GM23338 (cell line): ENCODE measurements around the gene PPP1R37. TPM values are rescaled to one million over a fixed set of nuclear protein-coding genes. Genes with fewer than 3 reads are reported as not detected.

Experiments
- ATAC-seq: fragments of 200-7000 bp; cut with Tn5 transposase; 3 replicates; pipeline ENCODE4 v1.9.1; 2020
- DNase-seq: peaks from one replicate; pipeline ENCODE4 v3.0.0-alpha.2; 2015; ENCODE audit warnings: low spot score
- H2AFZ ChIP-seq: fragments of 200-600 bp; sonication (generic); 2 replicates; pipeline ENCODE4 v1.8.0; 2016; ENCODE audit warnings: antibody characterized with exemption, mild to moderate bottlenecking, moderate library complexity
- H3F3A ChIP-seq: fragments of 200-600 bp; sonication (generic); replicated peaks from 2 replicates; pipeline ENCODE4 v1.8.0; 2017; ENCODE audit warnings: antibody characterized with exemption, mixed run types, low read depth
- H3K27ac ChIP-seq: fragments of 200-600 bp; sonication (generic); 2 replicates; pipeline ENCODE4 v1.6.1; 2016; ENCODE audit warnings: low read depth
- H3K27me3 ChIP-seq: fragments of 200-600 bp; sonication (generic); 2 replicates; pipeline ENCODE4 v1.8.0; 2016; ENCODE audit warnings: mild to moderate bottlenecking, mixed run types, moderate library complexity; ENCODE audit not compliant: insufficient read depth
- H3K36me3 ChIP-seq: fragments of 200-600 bp; sonication (generic); 2 replicates; pipeline ENCODE4 v1.8.0; 2016; ENCODE audit warnings: mild to moderate bottlenecking; ENCODE audit not compliant: insufficient read depth
- H3K4me1 ChIP-seq: fragments of 200-600 bp; sonication (generic); 2 replicates; pipeline ENCODE4 v1.8.0; 2016; ENCODE audit warnings: mild to moderate bottlenecking, moderate library complexity; ENCODE audit not compliant: insufficient read depth
- H3K4me2 ChIP-seq: fragments of 200-600 bp; sonication (generic); 2 replicates; pipeline ENCODE4 v1.7.1; 2017; ENCODE audit warnings: mixed run types
- H3K4me3 ChIP-seq: fragments of 200-600 bp; sonication (generic); 2 replicates; pipeline ENCODE4 v1.6.1; 2016; ENCODE audit warnings: mixed run types
- H3K79me2 ChIP-seq: fragments of 200-600 bp; sonication (generic); replicated peaks from 2 replicates; pipeline ENCODE4 v1.8.0; 2017; ENCODE audit warnings: mild to moderate bottlenecking; ENCODE audit not compliant: insufficient read depth
- H3K9me2 ChIP-seq: fragments of 200-600 bp; sonication (generic); 2 replicates; pipeline ENCODE4 v1.8.0; 2017; ENCODE audit not compliant: insufficient read depth
- H4K20me1 ChIP-seq: fragments of 200-600 bp; sonication (generic); replicated peaks from 2 replicates; pipeline ENCODE4 v1.8.0; 2017; ENCODE audit warnings: mild to moderate bottlenecking; ENCODE audit not compliant: insufficient read depth
- H3K27ac Mint-ChIP-seq: 2 replicates; pipeline ENCODE4 v1.8.0; 2020; ENCODE audit warnings: inconsistent platforms, mild to moderate bottlenecking, moderate library complexity, mixed read lengths
- H3K27me3 Mint-ChIP-seq: 3 replicates; pipeline ENCODE4 v1.8.0; 2022; ENCODE audit warnings: low read depth, mild to moderate bottlenecking, moderate library complexity, mixed read lengths, inconsistent platforms; ENCODE audit not compliant: insufficient read depth, poor library complexity
- H3K36me3 Mint-ChIP-seq: 3 replicates; pipeline ENCODE4 v1.8.0; 2021; ENCODE audit warnings: low read depth, mild to moderate bottlenecking, inconsistent platforms, moderate library complexity, mixed read lengths
- H3K4me1 Mint-ChIP-seq: 3 replicates; pipeline ENCODE4 v1.8.0; 2020; ENCODE audit warnings: mild to moderate bottlenecking, inconsistent platforms, mixed read lengths
- H3K4me3 Mint-ChIP-seq: 3 replicates; pipeline ENCODE4 v1.8.0; 2021; ENCODE audit warnings: moderate library complexity, mild to moderate bottlenecking, inconsistent platforms, mixed read lengths
- H3K9me3 Mint-ChIP-seq: 3 replicates; pipeline ENCODE4 v1.8.0; 2020; ENCODE audit warnings: moderate library complexity, mild to moderate bottlenecking, inconsistent platforms, mixed read lengths
- EZH2 ChIP-seq: fragments of 200-600 bp; sonication (generic); IDR thresholded peaks from one replicate; pipeline ENCODE4 v1.8.0; 2017; ENCODE audit warnings: antibody characterized with exemption, mild to moderate bottlenecking, low read depth; ENCODE audit not compliant: unreplicated experiment
- EZH2phosphoT487 ChIP-seq: fragments of 200-600 bp; sonication (generic); IDR thresholded peaks from one replicate; pipeline ENCODE4 v1.8.1; 2018; ENCODE audit warnings: antibody characterized with exemption; ENCODE audit not compliant: unreplicated experiment
- JUNB ChIP-seq: IDR thresholded peaks from one replicate; pipeline ENCODE4 v1.6.1; 2016; ENCODE audit warnings: antibody characterized with exemption; ENCODE audit not compliant: unreplicated experiment
- NANOG ChIP-seq: IDR thresholded peaks from 2 replicates; pipeline ENCODE4 v1.6.1; 2016; ENCODE audit warnings: antibody characterized with exemption, borderline replicate concordance
- POLR2AphosphoS5 ChIP-seq: IDR thresholded peaks from 2 replicates; pipeline ENCODE4 v1.6.1; 2016; ENCODE audit warnings: antibody characterized with exemption, low read depth
- ZNF114 ChIP-seq: fragments of 250-450 bp; sonication (Bioruptor Pico); IDR thresholded peaks from 2 replicates; pipeline ENCODE4 v1.5.0; 2020; ENCODE audit warnings: mild to moderate bottlenecking, moderate library complexity
- ZNF331 ChIP-seq: fragments of 250-450 bp; sonication (Bioruptor Pico); IDR thresholded peaks from 2 replicates; pipeline ENCODE4 v1.5.0; 2020; ENCODE audit warnings: low read depth, mild to moderate bottlenecking, moderate library complexity
- polyA plus RNA-seq: library from polyadenylated mRNA; unstranded; fragments of >200 nt; fragmentation: Nextera tagmentation; extraction: Ambion mirVana; gene quantifications from 2 replicates; pipeline ENCODE4 v1.2.1, GENCODE V29; 2016
- total RNA-seq: library from RNA; depleted of rRNA; stranded (reverse); fragments of >200 nt; shearing (Covaris generic); gene quantifications from 2 replicates; pipeline ENCODE4 v1.2.3, GENCODE V29; 2014
- TF ChIP-seq, protein P1 (sequence below): fragments of 250-450 bp; sonication (Bioruptor Pico); IDR thresholded peaks from 2 replicates; pipeline ENCODE4 v1.5.0; 2020; ENCODE audit warnings: mild to moderate bottlenecking, moderate library complexity
- TF ChIP-seq, protein P2 (sequence below): IDR thresholded peaks from 2 replicates; pipeline ENCODE4 v1.6.1; 2016; ENCODE audit warnings: antibody characterized with exemption

Gene PPP1R37
- total and polyA plus RNA-seq, 2 experiments from 2014 or later, result 6.9 to 47.2 TPM

DNA sequence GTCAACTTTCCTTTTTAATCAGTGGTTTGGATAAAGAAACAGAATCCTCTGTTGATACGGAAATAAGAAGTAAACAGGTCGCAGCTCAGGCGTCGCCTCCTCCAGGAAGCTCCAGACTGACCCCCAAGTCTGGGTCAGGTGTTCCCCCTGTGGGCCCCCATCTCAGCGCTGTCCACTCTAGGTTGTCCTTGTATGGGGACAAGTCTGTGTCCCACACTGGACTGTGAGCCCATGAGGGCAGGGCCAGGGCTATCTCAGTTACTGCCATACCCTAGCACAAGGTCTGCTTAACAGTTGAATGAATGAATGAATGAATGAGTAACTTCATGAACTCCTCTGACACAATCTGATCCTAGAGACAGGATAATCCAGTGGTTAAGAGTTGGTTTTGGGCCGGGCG lies 46.6 kb upstream of the PPP1R37 start (continued):
- TF ChIP-seq, protein P1, sequence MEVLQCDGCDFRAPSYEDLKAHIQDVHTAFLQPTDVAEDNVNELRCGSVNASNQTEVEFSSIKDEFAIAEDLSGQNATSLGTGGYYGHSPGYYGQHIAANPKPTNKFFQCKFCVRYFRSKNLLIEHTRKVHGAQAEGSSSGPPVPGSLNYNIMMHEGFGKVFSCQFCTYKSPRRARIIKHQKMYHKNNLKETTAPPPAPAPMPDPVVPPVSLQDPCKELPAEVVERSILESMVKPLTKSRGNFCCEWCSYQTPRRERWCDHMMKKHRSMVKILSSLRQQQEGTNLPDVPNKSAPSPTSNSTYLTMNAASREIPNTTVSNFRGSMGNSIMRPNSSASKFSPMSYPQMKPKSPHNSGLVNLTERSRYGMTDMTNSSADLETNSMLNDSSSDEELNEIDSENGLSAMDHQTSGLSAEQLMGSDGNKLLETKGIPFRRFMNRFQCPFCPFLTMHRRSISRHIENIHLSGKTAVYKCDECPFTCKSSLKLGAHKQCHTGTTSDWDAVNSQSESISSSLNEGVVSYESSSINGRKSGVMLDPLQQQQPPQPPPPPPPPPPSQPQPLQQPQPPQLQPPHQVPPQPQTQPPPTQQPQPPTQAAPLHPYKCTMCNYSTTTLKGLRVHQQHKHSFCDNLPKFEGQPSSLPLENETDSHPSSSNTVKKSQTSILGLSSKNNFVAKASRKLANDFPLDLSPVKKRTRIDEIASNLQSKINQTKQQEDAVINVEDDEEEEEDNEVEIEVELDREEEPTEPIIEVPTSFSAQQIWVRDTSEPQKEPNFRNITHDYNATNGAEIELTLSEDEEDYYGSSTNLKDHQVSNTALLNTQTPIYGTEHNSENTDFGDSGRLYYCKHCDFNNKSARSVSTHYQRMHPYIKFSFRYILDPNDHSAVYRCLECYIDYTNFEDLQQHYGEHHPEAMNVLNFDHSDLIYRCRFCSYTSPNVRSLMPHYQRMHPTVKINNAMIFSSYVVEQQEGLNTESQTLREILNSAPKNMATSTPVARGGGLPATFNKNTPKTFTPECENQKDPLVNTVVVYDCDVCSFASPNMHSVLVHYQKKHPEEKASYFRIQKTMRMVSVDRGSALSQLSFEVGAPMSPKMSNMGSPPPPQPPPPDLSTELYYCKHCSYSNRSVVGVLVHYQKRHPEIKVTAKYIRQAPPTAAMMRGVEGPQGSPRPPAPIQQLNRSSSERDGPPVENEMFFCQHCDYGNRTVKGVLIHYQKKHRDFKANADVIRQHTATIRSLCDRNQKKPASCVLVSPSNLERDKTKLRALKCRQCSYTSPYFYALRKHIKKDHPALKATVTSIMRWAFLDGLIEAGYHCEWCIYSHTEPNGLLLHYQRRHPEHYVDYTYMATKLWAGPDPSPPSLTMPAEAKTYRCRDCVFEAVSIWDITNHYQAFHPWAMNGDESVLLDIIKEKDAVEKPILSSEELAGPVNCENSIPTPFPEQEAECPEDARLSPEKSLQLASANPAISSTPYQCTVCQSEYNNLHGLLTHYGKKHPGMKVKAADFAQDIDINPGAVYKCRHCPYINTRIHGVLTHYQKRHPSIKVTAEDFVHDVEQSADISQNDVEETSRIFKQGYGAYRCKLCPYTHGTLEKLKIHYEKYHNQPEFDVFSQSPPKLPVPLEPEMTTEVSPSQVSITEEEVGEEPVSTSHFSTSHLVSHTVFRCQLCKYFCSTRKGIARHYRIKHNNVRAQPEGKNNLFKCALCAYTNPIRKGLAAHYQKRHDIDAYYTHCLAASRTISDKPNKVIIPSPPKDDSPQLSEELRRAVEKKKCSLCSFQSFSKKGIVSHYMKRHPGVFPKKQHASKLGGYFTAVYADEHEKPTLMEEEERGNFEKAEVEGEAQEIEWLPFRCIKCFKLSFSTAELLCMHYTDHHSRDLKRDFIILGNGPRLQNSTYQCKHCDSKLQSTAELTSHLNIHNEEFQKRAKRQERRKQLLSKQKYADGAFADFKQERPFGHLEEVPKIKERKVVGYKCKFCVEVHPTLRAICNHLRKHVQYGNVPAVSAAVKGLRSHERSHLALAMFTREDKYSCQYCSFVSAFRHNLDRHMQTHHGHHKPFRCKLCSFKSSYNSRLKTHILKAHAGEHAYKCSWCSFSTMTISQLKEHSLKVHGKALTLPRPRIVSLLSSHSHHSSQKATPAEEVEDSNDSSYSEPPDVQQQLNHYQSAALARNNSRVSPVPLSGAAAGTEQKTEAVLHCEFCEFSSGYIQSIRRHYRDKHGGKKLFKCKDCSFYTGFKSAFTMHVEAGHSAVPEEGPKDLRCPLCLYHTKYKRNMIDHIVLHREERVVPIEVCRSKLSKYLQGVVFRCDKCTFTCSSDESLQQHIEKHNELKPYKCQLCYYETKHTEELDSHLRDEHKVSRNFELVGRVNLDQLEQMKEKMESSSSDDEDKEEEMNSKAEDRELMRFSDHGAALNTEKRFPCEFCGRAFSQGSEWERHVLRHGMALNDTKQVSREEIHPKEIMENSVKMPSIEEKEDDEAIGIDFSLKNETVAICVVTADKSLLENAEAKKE (CRISPR knock-in tag), result no peak
- TF ChIP-seq POLR2AphosphoS5 (no peak), NANOG (no peak), JUNB (no peak), EZH2phosphoT487 (no peak), EZH2 (no peak)
- TF ChIP-seq, protein P2, sequence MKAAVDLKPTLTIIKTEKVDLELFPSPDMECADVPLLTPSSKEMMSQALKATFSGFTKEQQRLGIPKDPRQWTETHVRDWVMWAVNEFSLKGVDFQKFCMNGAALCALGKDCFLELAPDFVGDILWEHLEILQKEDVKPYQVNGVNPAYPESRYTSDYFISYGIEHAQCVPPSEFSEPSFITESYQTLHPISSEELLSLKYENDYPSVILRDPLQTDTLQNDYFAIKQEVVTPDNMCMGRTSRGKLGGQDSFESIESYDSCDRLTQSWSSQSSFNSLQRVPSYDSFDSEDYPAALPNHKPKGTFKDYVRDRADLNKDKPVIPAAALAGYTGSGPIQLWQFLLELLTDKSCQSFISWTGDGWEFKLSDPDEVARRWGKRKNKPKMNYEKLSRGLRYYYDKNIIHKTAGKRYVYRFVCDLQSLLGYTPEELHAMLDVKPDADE, result no peak

DNA sequence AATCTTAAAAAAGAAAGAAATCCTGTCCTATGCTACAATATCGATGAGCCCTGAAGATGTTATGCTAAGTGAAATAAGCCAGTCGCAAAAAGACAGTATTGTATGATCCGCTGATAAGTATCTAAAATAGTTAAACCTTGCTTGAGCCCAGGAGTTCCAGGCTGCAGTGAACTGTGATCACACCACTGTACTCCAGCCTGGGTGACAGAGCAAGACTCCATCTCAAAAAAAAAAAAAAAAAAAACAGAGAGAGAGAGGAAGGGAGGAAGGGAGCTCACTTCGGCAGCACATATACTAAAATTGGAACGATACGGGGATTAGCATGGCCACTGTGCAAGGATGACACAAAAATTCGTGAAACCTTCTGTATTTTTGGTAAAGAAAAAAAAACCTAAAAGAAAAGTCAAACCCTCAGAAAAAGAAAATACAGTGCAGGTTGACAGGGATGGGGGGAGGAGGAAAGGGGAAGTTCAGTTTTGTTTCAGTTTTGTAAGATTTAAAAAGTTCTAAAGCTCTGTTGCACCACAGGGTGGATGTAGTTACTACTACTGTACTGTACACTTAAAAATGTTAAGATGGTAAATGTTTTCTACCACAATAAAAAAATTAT lies 45.7 kb upstream of the PPP1R37 start:
- H3K36me3 Mint-ChIP-seq, result peaks cover 48% of the 10 kb centered on the region
- H3K79me2 ChIP-seq, result peaks cover 83% of the 10 kb centered on the region
- H3K36me3 ChIP-seq, result peaks cover 15% of the 10 kb centered on the region; the same call in 1 of the 2 replicates
- H3K27me3 Mint-ChIP-seq, result peaks cover 5% of the 10 kb centered on the region
- H3K27me3 ChIP-seq, result no peaks in the 10 kb centered on the region
- ATAC-seq, result no peak
- H4K20me1 ChIP-seq, result peaks cover 39% of the 10 kb centered on the region; the same call in 1 of the 2 replicates
- 0 out of 2 replicates have a peak, but pooled peaks cover 4% of the 10 kb centered on the region for H3F3A ChIP-seq
- no peak for DNase-seq
- no peak overlapping the region for H3K4me3 ChIP-seq
- no peaks in the 10 kb centered on the region for H3K4me1 Mint-ChIP-seq
- H3K9me3 Mint-ChIP-seq, result no peaks in the 10 kb centered on the region
- H3K27ac ChIP-seq, result peak overlapping the region; percentile 50
- no peak overlapping the region for H3K4me2 ChIP-seq
- no peak overlapping the region for H3K4me3 Mint-ChIP-seq
- no peaks in the 10 kb centered on the region for H3K4me1 ChIP-seq
- no peak overlapping the region for H3K27ac Mint-ChIP-seq
- H3K9me2 ChIP-seq, result no peaks in the 10 kb centered on the region
- no peak overlapping the region for H2AFZ ChIP-seq
- TF ChIP-seq EZH2phosphoT487 (no peak), ZNF331 (CRISPR knock-in tag) (no peak), NANOG (no peak), ZNF114 (no peak), EZH2 (no peak)
- TF ChIP-seq, protein P2, result no peak
